ENCODE results near the gene SYCP2.

DNA sequence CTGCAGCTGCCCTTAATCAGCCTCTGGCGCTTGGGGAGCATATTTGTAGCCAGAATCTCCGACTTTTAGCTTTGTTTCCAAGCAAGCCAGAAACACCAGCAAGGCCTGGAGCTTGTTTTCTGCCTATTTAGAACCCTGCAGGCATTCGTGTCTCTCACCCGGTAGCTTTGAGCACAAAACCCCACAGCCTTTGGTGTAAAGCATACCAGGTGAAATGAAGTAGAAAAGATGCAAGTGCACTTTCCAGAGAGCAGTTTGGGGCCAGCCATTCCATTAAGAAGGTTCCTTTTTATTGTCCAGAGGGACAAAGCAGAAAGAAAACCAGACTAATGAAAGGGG is 7.5 kb upstream of the SYCP2 start:
- TF ChIP-seq, protein P1, sequence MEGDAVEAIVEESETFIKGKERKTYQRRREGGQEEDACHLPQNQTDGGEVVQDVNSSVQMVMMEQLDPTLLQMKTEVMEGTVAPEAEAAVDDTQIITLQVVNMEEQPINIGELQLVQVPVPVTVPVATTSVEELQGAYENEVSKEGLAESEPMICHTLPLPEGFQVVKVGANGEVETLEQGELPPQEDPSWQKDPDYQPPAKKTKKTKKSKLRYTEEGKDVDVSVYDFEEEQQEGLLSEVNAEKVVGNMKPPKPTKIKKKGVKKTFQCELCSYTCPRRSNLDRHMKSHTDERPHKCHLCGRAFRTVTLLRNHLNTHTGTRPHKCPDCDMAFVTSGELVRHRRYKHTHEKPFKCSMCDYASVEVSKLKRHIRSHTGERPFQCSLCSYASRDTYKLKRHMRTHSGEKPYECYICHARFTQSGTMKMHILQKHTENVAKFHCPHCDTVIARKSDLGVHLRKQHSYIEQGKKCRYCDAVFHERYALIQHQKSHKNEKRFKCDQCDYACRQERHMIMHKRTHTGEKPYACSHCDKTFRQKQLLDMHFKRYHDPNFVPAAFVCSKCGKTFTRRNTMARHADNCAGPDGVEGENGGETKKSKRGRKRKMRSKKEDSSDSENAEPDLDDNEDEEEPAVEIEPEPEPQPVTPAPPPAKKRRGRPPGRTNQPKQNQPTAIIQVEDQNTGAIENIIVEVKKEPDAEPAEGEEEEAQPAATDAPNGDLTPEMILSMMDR (IDR thresholded peaks at IDR 0.05): no peak
- TF ChIP-seq POLR2A (IDR thresholded peaks at IDR 0.05): no peak

All from heart left ventricle (tissue), 13 donors.